ENCODE data around the gene RUNX3.

The RUNX3 gene

DNA sequence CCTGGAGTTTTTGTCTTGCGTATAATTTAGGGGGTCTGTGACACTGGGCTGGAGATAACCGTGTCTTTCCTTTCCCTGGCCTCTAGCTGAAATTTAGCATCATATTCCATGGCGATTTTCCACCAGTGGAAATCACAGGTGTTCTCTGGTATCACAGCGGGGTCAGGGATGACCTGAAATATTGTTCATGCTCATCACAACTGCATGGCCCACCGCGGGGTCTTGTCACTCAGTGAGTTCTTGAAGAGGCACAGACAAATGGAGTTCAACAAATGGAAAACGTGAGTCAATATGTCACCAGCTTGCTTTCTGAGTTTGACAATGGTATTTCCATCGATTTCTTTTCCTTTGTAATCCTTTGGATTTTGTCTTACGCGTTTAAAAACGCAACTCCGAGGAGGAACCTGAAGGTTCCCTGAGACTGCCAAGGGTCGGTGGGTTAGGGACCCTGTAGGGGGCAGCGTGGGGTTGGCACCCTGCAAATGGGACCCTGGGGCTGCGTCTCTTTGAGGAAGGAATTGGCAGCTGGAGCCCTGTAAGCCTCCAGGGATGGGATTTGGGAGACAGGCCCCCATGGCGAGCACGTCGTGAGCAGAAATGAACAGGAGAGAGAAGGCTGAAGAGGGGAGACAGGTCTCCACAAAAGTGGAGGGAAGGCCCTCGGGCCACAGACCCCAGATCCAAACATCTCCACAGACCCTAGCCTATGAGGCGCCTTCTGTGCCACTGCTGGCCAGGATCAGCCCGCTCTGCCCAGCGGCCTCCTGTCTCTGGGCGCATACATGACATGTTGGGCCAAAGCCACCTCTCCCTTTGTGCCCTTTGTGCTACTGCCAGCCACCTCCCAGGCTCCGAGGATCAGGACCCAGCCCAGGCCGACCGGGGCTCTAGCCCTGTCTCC is 32.1 kb upstream of the RUNX3 start:
- Histone ChIP-seq H2AFZ (ENCODE audit: low read length) (no peak overlapping the region), H3K9ac (ENCODE audit: low read depth, low read length, poor library complexity, severe bottlenecking) (peak overlapping the region; percentile 77)

DNA sequence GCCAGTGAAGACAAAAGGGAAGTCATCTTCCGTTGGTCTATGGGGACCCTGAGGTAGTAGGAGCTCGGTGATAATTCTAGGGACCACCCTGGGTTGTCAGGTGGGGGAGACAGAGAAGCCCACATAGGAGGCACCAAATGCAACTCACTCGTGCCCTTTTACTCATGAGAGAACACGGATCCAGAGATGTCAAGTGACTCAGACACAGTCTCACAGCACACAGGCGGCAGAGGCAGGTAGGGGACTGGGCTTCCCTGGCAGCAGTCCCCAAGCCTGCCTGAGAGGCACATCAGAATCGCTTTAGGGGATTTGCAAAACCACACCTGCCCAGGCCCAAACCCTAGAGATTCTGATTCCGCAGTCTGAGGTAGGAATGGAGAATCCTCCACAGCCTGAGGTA is 31.3 kb upstream of the RUNX3 start:
- H2AFZ ChIP-seq (ENCODE audit: low read length), result no peak overlapping the region
- no peaks in the 10 kb centered on the region for H3K36me3 ChIP-seq (ENCODE audit: insufficient read depth, low read length)
- no peaks in the 10 kb centered on the region for H3K9me3 ChIP-seq (ENCODE audit: insufficient read depth, low read depth, low read length)
- peaks cover 13% of the 10 kb centered on the region for H3F3A ChIP-seq (ENCODE audit: low read depth)
- peaks cover 84% of the 10 kb centered on the region for H3K79me2 ChIP-seq (ENCODE audit: insufficient read depth, low read length)
- peak overlapping the region; percentile 89 for H3K4me2 ChIP-seq (ENCODE audit: low read depth, low read length, poor library complexity, severe bottlenecking)
- no peaks in the 10 kb centered on the region for H3K9me2 ChIP-seq (replicated peaks; ENCODE audit: low read depth, low read length)
- peaks cover 83% of the 10 kb centered on the region for H3K4me1 ChIP-seq (ENCODE audit: insufficient read depth, low read length, poor library complexity, severe bottlenecking)
- no peak for TF ChIP-seq EZH2phosphoT487 (IDR thresholded peaks at IDR 0.05; ENCODE audit: borderline replicate concordance)
- TF ChIP-seq, protein P1, sequence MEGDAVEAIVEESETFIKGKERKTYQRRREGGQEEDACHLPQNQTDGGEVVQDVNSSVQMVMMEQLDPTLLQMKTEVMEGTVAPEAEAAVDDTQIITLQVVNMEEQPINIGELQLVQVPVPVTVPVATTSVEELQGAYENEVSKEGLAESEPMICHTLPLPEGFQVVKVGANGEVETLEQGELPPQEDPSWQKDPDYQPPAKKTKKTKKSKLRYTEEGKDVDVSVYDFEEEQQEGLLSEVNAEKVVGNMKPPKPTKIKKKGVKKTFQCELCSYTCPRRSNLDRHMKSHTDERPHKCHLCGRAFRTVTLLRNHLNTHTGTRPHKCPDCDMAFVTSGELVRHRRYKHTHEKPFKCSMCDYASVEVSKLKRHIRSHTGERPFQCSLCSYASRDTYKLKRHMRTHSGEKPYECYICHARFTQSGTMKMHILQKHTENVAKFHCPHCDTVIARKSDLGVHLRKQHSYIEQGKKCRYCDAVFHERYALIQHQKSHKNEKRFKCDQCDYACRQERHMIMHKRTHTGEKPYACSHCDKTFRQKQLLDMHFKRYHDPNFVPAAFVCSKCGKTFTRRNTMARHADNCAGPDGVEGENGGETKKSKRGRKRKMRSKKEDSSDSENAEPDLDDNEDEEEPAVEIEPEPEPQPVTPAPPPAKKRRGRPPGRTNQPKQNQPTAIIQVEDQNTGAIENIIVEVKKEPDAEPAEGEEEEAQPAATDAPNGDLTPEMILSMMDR (conservative IDR thresholded peaks at IDR 0.05; ENCODE audit: low read length), result no peak
- peak overlapping the region; percentile 72 for H3K4me3 ChIP-seq (ENCODE audit: low read length, poor library complexity, severe bottlenecking)
- no peaks in the 10 kb centered on the region for H3K27me3 ChIP-seq (ENCODE audit: insufficient read depth, low read length, poor library complexity, severe bottlenecking)
- peaks cover 15% of the 10 kb centered on the region for H4K20me1 ChIP-seq (ENCODE audit: insufficient read depth, low read length, poor library complexity, severe bottlenecking)
- H3K9ac ChIP-seq (ENCODE audit: low read depth, low read length, poor library complexity, severe bottlenecking), result peak overlapping the region; percentile 77

More for the DNA sequence above, 32.1 kb upstream of the RUNX3 start:
- no peak for TF ChIP-seq EZH2phosphoT487 (IDR thresholded peaks at IDR 0.05; ENCODE audit: borderline replicate concordance)
- TF ChIP-seq, protein P1 (conservative IDR thresholded peaks at IDR 0.05; ENCODE audit: low read length), result peak; percentile 81
- Histone ChIP-seq H3K4me2 (ENCODE audit: low read depth, low read length, poor library complexity, severe bottlenecking) (peak overlapping the region; percentile 89), H3K9me3 (ENCODE audit: insufficient read depth, low read depth, low read length) (no peaks in the 10 kb centered on the region), H3K79me2 (ENCODE audit: insufficient read depth, low read length) (peaks cover 75% of the 10 kb centered on the region), H3K36me3 (ENCODE audit: insufficient read depth, low read length) (no peaks in the 10 kb centered on the region), H4K20me1 (ENCODE audit: insufficient read depth, low read length, poor library complexity, severe bottlenecking) (peaks cover 8% of the 10 kb centered on the region), H3F3A (ENCODE audit: low read depth) (peaks cover 16% of the 10 kb centered on the region), H3K27me3 (ENCODE audit: insufficient read depth, low read length, poor library complexity, severe bottlenecking) (no peaks in the 10 kb centered on the region), H3K4me3 (ENCODE audit: low read length, poor library complexity, severe bottlenecking) (peak overlapping the region; percentile 72), H3K9me2 (replicated peaks; ENCODE audit: low read depth, low read length) (no peaks in the 10 kb centered on the region), H3K4me1 (ENCODE audit: insufficient read depth, low read length, poor library complexity, severe bottlenecking) (peaks cover 82% of the 10 kb centered on the region)

DNA sequence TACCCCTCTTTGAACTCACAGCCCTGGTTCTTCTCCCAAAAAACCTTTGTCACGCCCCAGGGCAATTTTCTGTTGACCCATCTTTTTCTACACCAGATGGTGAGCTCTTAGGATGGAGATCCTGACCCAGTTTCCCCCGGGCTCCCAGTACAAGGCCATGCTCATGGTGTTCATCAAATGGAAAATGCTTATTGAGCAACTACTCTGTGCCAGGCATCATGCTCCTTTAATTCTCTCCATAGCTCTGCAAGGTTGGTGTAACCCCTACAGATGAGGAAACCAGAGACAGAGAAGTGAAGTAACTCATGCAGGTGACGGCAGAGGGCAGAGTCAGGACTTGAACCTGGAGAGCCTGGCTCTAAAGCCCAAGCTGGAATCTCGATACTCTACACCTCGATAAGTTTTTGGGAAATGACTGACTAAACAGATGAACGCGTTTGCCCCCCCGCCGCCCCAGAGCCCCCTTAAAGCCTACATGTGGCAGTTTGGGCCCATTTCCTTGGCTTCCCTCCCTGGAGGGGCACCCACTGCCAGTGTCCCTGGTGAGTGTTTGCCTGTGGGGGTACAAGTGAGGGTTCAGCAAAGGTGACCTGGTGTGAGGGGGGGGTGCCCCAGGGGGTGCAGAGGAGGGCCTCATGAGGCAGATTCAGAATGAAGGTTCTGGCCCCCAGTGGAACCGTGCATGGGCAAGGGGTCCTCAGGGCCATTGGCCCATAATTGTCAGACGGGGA is 30.2 kb upstream of the RUNX3 start:
- H3K9me3 ChIP-seq (ENCODE audit: insufficient read depth, low read depth, low read length), result no peaks in the 10 kb centered on the region
- H3K9ac ChIP-seq (ENCODE audit: low read depth, low read length, poor library complexity, severe bottlenecking), result peak overlapping the region; percentile 77
- H3K4me2 ChIP-seq (ENCODE audit: low read depth, low read length, poor library complexity, severe bottlenecking), result peak overlapping the region; percentile 89
- H3F3A ChIP-seq (ENCODE audit: low read depth), result peaks cover 2% of the 10 kb centered on the region; the same call in 1 of the 2 replicates
- H3K9me2 ChIP-seq (replicated peaks; ENCODE audit: low read depth, low read length), result no peaks in the 10 kb centered on the region
- no peak overlapping the region for H2AFZ ChIP-seq (ENCODE audit: low read length)
- peaks cover 15% of the 10 kb centered on the region for H4K20me1 ChIP-seq (ENCODE audit: insufficient read depth, low read length, poor library complexity, severe bottlenecking)
- H3K4me3 ChIP-seq (ENCODE audit: low read length, poor library complexity, severe bottlenecking), result peak overlapping the region; percentile 72
- TF ChIP-seq, protein P1 (conservative IDR thresholded peaks at IDR 0.05; ENCODE audit: low read length), result no peak
- no peak for TF ChIP-seq EZH2phosphoT487 (IDR thresholded peaks at IDR 0.05; ENCODE audit: borderline replicate concordance)
- no peaks in the 10 kb centered on the region for H3K27me3 ChIP-seq (ENCODE audit: insufficient read depth, low read length, poor library complexity, severe bottlenecking)
- peaks cover 81% of the 10 kb centered on the region for H3K4me1 ChIP-seq (ENCODE audit: insufficient read depth, low read length, poor library complexity, severe bottlenecking)
- no peaks in the 10 kb centered on the region for H3K36me3 ChIP-seq (ENCODE audit: insufficient read depth, low read length)
- H3K79me2 ChIP-seq (ENCODE audit: insufficient read depth, low read length), result peaks cover 95% of the 10 kb centered on the region
